ENCODE measurements around the gene PLSCR3.
A peak's percentile ranks its signal among the peaks of the same experiment; 100 is the strongest.

The PLSCR3 gene

DNA sequence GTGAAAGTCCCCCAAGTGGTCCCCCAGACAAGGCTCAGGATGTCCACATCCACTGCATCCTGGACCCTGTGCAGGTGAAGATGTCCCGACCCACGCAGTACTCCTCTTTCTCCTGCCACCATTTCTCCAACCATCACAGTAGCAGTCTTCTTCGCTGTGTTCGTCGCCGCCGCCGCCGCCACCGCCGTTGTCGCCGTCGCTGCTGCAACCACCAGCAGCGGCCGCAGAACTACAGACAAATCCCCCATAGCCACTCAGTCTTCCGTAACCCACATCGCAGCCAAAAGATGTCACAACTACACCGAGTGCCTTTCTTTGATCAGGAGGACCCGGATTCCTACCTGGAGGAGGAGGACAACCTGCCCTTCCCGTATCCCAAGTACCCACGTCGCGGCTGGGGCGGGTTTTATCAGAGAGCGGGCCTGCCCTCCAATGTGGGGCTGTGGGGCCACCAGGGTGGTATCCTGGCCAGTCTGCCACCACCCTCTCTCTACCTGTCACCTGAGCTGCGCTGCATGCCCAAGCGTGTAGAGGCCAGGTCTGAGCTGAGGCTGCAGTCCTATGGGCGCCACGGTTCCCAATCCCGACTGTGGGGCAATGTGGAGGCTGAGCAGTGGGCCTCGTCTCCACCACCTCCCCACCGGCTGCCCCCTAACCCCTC, 32.0 kb upstream of the PLSCR3 start:
- DNase-seq (ENCODE audit: low read depth) = no peak

DNA sequence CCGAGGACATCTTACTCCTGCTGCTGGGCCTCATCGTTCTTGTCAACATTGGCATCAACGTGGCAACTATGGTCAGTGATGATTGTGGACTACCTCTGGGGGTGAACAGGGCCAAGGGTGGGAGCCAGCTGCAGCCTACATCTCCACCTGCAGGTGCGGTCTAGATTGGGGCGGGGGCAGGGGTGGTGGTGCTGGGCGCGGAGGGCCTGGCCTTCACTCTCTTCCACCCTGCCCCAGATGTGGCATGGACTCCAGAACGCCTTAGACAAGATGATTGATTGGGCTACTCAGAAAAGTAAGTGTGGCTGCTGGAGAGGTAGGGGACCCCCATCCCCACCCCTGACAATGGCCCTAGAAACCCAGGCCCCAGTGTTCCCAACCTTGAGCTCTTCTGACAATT, 31.4 kb upstream of the PLSCR3 start:
- no peak for DNase-seq (ENCODE audit: low read depth)

DNA sequence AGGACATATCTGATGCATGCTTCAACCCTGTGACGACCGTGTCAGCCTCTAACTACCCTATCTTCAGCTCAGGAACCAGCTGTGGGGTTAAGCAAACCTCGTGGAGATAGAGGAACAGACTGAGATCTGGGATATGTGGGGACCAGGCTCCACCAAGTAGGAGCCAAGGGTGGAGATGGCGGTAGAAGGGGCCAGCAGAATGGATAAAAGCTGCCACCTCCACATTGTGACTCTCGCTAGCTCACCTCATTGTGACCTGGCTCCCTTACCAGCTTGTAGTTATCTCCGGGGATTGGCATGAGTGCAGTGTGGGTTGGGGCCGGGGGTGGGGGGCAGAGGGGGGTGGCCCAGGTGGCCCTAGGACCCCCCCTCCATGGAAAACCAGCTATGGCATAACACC, 31.0 kb upstream of the PLSCR3 start, which contains the start of gene SPEM2:
Gene SPEM2 (plus strand): TSS at position 301 of the 400 bp plus-strand sequence. CDS start 73 bp downstream, at position 374.
- DNase-seq (ENCODE audit: low read depth) = no peak

DNA sequence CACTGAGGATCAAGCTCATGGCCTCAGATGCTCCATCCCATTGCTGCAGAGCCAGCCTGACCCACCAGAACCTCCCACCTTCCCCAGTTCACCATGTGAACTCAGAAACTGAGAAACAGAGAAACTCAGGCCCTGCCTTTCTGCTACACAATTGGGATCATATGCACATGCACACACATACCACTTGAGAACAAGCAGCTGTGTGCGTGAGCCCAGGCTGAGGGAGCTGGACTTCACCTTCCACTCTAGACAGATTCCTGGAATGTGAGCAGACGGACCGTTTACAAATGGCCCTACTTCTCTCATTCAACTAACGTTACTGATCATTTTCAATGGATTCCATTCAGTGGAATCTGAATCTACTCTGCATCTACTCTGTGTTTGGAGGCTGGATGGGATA, 29.4 kb upstream of the PLSCR3 start:
- no peak for DNase-seq (ENCODE audit: low read depth)

DNA sequence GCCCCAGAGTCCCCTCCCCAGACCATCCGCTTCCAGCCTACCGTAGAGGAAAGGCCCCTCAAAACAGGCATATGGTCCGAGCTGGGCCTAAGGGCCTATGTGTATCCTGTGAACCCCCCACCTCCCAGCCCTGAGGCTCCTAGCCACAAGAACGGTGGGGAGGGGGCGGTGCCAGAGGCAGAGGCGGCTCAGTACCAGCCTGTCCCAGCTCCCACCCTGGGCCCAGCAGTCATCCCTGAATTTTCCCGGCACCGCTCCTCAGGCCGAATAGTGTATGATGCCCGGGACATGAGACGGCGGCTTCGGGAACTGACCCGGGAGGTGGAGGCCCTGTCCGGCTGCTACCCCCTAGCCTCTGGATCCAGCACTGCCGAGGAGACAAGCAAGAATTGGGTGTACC, 26.9 kb upstream of the PLSCR3 start:
- DNase-seq (ENCODE audit: low read depth) = no peak

DNA sequence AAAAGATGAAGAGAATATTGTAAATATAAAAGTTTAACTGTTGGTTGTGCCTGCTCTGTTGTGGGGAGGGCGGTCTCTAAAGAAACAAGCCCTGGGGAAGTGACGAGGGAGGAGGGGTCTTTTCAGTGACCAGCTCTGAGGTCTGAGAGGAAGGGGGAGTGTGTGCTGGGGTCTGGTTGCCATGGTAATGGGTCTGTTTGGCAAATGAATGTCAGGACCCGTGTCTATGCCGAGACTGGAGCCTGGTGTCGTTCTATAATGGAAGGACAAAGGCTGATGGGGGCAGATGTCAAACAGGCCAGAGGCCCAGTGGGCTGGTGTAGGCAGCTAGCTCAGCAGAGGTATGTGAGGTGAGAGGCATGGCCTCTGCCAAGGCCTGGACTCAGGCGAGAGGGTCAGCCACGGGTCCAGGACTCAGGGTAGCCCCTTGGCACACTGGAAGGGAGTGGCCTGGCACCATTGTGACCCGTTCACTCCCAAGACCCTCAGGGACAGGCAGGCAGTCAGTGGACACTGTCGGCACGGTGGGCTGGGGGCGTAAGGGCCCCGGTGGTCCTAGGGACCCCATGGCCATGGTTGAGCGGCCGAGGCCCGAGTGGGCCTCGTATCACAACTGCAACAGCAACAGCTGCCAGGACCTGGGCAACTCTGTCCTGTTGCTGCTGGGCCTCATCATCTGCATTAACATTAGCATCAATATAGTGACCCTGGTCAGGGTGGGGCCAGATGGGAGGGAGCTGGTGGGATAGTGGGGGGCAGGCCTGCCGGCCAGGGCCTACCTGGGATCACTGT, 25.7 kb upstream of the PLSCR3 start, which contains the start of gene SPEM1:
Gene SPEM1 (plus strand): TSS at position 506 of the 792 bp plus-strand sequence. CDS start 61 bp downstream, at position 567.
- DNase-seq (ENCODE audit: low read depth) = no peak

DNA sequence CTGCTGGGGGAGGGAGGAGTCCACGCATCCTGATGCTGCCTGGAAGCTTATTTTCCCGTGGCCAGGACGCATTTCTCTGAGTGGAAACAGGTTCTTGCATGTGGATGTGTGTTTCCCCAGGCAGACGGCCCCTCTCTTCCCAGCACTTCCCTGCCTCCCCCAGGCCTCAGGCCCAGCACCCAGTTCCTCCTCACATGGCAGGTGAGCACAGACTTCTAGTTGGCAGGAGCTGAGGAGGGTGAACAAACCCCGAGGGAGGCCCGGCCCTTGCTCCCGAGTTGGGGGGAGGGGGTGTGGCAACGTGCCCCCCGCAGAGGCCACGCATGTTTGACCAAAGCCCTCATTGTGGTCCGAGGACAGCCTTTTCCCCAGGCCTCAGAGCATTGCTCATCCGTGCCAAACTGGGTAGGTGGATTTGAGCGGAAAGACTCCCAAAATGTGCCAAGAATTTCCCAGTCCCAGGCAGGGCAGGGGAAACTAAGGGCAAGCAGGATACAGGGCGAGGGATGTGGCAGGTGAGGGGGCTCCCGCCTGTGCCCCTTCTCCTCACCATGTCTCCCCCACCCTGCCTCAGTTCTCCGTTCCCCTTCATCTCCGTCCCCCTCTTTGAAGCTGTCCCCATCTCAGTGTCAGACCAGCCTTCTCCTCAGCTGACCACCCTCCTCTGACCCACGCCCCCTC, 24.3 kb upstream of the PLSCR3 start:
- no peak for DNase-seq (ENCODE audit: low read depth)

DNA sequence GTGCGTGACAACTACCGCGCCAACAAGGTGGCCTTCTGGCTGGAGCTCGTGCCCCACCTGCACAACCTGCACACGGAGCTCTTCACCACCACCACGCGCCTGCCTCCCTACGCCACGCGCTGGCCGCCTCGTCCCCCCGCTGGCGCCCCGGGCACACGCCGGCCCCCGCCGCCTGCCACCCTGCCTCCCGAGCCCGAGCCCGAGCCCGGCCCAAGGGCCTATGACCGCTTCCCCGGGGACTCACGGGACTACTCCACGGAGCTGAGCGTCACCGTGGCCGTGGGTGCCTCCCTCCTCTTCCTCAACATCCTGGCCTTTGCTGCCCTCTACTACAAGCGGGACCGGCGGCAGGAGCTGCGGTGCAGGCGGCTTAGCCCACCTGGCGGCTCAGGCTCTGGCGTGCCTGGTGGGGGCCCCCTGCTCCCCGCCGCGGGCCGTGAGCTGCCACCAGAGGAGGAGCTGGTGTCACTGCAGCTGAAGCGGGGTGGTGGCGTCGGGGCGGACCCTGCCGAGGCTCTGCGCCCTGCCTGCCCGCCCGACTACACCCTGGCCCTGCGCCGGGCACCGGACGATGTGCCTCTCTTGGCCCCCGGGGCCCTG, 22.8 kb upstream of the PLSCR3 start:
- DNase-seq (ENCODE audit: low read depth) = no peak

DNA sequence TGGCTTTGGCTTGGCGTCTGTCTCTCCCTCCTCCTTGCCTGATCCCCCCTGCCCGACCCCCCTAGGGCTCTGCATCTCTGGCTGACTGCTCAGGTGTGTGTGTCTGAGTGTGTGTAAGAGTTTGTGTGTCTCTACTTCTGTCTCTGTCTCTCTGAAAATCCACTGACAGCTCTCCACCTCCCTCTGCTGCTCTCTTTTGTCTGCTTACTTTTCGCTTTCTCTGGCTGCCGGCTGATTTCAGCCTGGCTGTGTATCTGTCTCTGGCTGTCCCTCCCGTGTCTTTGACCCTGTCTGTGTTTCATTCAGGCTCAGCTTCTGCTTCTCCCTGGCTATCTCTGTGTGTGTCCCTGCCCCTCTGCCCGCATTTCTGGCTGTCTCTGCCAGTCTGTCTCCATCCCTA, 22.0 kb upstream of the PLSCR3 start:
- DNase-seq (ENCODE audit: low read depth) = no peak

DNA sequence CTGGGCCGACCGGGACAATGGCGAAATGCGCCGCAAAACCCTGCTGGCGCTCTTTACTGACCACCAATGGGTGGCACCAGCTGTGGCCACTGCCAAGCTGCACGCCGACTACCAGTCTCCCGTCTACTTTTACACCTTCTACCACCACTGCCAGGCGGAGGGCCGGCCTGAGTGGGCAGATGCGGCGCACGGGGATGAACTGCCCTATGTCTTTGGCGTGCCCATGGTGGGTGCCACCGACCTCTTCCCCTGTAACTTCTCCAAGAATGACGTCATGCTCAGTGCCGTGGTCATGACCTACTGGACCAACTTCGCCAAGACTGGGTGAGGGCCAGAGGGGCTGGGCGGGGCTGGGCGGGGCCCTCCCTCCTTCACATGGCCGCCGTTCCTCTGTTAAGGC, 21.5 kb upstream of the PLSCR3 start:
- no peak for DNase-seq (ENCODE audit: low read depth)

DNA sequence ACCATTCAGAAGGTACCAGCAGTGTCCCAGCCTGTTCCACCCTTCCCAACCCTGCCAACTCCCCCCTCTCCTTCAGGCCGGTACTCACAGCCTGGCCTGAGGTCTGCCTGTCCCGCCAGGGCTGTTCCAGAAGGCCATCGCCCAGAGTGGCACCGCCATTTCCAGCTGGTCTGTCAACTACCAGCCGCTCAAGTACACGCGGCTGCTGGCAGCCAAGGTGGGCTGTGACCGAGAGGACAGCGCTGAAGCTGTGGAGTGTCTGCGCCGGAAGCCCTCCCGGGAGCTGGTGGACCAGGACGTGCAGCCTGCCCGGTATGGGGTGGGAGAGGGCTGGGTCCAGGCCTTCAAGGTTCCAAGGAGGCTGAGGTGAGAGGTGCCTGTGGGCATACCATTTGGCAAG, 20.5 kb upstream of the PLSCR3 start:
- DNase-seq (ENCODE audit: low read depth) = no peak

DNA sequence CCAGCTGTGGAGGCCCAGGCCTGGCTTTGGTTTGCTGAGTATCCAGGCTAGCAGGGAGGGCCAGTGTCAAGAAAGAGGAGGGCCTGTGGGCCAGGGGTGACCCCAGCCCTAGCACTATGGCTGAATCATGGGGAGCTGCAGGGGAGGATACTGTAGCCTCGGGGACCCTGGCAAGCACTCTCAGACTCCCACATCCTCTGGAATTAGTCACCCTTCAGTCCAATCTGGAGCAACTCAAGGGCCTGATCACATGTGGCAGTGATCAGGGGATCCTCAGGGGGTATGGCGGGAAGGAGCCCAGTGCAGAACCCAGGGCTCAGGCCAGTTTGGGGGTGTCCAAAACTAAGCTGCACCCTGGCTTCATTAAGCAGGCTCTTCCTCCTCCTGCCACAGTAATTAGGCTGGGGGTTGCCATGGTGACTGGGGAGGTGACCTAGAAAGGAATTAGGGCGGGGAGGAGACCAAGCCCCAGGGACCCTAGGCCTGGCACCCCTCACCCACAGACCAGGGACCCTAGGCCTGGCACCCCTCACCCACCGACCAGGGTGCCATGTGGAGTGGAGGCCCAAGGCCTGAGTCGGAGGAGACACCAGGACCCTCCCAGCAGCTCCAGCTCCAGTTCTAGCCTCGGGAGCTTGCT, 19.1 kb upstream of the PLSCR3 start:
- peak; percentile 59 for DNase-seq (ENCODE audit: low read depth)

DNA sequence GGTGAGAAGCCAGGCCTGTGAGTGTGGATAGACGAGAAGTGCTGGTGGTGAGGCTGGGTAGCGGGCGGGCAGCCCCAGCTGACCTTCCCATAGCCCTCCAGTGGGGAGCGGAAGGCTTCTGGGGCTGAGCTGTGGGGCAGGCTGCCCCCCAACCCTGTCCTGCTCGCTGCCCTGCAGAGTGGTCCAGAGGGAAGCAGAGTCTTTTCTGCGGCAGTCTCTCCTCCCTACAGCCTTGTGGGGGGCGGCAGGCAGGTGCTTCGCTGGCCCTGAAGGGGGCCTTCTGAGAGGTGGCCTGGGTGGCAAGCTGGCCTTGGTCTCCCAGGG, 17.1 kb upstream of the PLSCR3 start:
- no peak for DNase-seq (ENCODE audit: low read depth)

DNA sequence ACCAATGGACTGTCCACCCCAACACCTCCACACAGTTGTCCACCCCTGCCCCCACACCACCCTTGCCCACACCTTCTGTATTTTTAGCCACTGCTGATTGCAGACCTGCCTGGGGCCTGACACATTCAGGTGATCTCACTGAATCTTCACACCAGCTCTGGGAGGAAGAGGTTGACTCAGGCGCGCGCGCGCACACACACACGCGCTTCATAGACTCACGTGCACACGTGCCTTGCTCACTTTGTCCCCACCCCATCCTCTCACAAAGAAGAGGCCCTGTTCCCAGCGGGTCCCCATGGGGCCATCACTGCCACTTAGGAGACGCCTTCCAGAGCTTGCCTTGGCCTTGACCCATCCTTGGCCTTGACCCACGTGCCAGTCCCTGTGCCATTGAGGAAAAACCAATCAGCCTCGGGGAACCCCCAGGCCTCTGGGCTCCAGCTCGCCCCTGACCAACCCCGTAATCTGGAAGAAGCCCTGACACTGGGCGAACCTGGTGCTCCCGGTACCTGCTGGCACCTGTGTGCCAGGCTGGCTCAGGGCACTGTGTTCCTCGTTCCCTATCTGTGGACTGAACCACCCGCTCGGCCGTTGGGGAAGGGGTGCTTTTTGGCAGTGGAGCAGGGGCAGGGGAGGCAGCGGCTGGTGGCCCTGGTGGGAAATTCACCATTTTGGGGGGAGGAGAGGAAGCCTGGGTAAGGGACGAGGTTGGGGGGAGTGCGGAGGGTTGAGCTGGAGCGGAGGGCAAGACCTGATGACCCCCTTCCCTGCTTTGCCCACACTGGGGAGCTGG, 16.5 kb upstream of the PLSCR3 start:
- no peak for DNase-seq (ENCODE audit: low read depth)

DNA sequence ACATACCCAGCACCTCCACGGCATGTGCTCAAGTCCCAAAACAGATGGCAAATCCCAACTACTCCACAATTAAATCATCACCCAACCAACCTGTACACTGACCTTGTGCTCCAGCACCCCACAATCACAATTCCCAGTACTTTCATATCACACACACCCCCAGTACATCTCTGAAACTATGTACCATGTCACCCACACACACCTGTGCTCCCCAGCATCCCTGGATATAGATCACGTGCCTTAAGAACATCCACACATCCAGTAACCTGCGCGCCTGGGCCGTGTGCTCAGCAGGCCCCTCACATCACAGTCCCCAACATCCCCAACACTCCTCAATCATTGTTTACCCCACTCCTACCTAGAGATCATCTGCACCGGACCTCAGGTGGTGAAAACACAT, 15.4 kb upstream of the PLSCR3 start:
- DNase-seq (ENCODE audit: low read depth) = no peak

DNA sequence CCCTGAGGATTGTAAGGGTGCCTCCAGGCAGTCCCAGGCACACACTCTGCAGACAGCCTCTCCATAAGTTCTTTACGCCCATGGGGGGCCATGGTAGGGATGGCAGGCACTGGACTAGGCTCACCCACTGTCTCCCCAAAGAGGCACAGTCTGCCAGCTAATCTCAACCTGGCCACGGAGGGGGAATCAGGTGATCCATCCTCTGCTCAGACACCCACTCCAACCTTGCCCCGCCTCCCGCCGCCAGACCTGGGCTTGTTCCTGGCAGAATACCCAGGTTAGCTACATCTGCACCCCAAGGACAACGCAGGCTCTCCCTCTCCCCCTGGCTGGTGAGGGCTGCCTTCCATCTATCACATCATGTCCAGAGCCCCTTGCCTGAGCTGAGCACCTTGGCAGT, 14.5 kb upstream of the PLSCR3 start:
- no peak for DNase-seq (ENCODE audit: low read depth)

DNA sequence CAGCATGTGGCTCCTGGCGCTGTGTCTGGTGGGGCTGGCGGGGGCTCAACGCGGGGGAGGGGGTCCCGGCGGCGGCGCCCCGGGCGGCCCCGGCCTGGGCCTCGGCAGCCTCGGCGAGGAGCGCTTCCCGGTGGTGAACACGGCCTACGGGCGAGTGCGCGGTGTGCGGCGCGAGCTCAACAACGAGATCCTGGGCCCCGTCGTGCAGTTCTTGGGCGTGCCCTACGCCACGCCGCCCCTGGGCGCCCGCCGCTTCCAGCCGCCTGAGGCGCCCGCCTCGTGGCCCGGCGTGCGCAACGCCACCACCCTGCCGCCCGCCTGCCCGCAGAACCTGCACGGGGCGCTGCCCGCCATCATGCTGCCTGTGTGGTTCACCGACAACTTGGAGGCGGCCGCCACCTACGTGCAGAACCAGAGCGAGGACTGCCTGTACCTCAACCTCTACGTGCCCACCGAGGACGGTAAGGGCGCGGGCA, 14.0 kb upstream of the PLSCR3 start:
- no peak for DNase-seq (ENCODE audit: low read depth)

DNA sequence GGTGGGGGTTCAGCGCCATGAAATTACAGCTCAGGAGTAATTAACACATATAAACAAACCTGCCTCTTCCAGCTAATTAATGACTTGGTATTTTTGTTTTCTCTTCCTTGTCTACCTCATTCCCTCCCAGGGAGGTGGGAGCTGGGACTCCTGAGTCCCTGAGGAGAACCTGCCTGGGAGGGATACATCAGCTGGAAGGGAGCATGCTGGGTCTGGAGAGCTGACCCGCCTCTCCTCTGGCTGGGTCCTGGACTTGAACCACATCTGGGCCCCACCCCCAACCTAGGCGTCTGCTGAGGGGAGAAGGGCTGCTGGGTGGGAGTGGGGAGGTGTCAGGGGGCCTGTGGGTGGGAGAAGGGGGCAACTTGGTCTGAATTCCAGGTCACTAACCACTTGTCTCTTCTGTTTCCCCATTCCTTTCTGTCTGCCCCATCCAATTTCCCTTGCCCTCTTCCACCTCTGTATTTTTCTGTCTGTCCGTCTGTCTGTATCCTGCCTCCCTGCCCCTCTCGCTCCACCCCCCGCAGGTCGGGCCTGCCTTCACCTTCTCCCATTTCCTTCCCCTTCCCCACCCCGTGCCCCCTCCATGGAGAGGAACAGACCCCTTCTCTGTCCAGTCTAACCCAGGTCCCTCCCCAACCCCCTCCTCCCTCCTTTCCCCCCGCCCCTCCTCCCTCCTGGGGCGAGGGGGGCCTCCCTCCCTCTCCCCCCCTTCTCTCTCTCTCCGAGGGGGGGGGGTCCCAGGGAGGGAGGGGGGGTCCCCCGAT, 13.3 kb upstream of the PLSCR3 start, which contains the start of gene NLGN2:
Gene NLGN2 (plus strand): TSS at position 361 of the 767 bp plus-strand sequence. CDS start 411 bp downstream, outside the sequence.
- no peak for DNase-seq (ENCODE audit: low read depth)

DNA sequence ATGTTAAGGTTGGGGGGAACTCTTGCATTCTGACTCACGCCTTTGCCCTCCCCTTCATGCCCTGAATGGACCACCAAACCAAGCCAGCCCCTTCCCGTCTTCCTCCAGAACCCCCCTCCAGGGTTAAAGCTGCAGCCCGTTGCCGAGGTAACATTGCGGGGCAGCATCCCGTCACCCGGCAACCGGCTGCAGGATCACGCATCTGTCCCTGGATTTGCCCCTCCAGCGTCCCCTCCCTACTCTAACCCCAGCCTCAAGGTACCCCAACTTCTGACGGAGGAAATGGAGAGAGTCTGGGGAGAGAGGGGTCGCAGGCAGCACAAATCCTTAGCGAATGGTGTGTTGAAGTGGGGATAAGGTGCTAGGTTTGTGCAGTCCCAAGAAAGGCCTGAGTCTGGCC, 12.8 kb upstream of the PLSCR3 start:
- no peak for DNase-seq (ENCODE audit: low read depth)

DNA sequence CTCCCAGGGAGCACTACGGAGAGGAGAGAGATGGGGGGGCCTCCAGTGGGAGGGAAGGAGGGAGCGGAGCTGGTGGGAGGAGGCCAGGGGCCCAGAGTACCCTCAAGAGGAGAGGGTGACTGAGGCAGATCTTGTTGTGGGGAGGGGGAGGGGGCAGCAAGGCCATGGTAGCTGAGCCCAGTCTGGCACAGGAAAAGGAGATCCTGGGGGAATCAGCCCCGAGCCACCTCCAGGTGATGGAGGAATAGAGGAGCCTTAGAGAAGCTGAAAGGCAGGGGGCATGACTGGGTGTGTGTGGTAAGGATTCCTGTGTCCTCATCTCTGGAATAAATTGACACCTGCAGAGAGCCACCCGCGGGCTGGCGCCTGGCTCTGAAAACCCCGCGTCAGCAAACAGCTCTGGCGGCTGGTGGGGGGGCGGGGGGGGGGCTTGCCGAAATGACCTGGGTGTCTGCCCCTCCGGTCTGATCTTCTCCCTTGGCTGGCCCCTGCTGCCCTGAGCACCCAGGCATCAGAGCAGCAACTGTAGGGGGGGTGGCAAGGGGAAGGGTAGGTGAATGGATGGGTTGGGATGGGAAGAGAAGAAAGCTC, 12.0 kb upstream of the PLSCR3 start:
- DNase-seq (ENCODE audit: low read depth) = no peak
